Measurements from ENCODE around the gene ALMS1. TPM values are rescaled to one million over a fixed set of nuclear protein-coding genes. Genes with fewer than 3 reads are reported as not detected.
"Not testable (repeated sequence)": the region's sequence is repeated elsewhere in the genome, so short reads cannot be mapped to it uniquely, and the experiment has no call there.

ALMS1 gene
- total and polyA plus RNA-seq, 2 experiments from 2014 or later: 4.6 to 14.5 TPM

- no peaks in the 10 kb centered on the region for H3K9me2 ChIP-seq (replicated peaks; ENCODE audit: insufficient read depth)
- no peak overlapping the region for H3K27ac ChIP-seq
- no peaks in the 10 kb centered on the region for H4K20me1 ChIP-seq (ENCODE audit: insufficient read depth, poor library complexity, severe bottlenecking)
- no peaks in the 10 kb centered on the region for H3K36me3 ChIP-seq (replicated peaks; ENCODE audit: insufficient read depth, low read depth)
- no peaks in the 10 kb centered on the region for H3K4me1 ChIP-seq (ENCODE audit: insufficient read depth)
- no peak overlapping the region for H2AFZ ChIP-seq
- no peaks in the 10 kb centered on the region for H3K79me2 ChIP-seq
- no peaks in the 10 kb centered on the region for H3K27me3 ChIP-seq
- no peak overlapping the region for H3K4me2 ChIP-seq
- H3K4me3 ChIP-seq: no peak overlapping the region
- peaks cover 4% of the 10 kb centered on the region for H3K9me3 ChIP-seq (ENCODE audit: low read depth)
- WGBS (ENCODE audit: low lambda C conversion rate, missing lambda C conversion rate): 100% methylated on average over 1 of the region's 1 CpG
- DNase-seq (ENCODE audit: low spot score): no peak
- TF ChIP-seq EZH2phosphoT487 (IDR thresholded peaks at IDR 0.05; ENCODE audit: low read depth, severe bottlenecking, unreplicated experiment): no peak
- no peak for TF ChIP-seq CTCF (IDR thresholded peaks at IDR 0.05; ENCODE audit: poor library complexity)
- TF ChIP-seq EZH2 (IDR thresholded peaks at IDR 0.05; ENCODE audit: borderline replicate concordance): no peak
Measured at GRCh38 chr2:73528688-73529087, 143.1 kb downstream of the ALMS1 start.

- H2AFZ ChIP-seq; H3K4me2 ChIP-seq; H3K27ac ChIP-seq; H3K4me1 ChIP-seq (ENCODE audit: insufficient read depth); H3K79me2 ChIP-seq; H3K36me3 ChIP-seq (replicated peaks; ENCODE audit: insufficient read depth, low read depth); H3K27me3 ChIP-seq; H3K9me3 ChIP-seq (ENCODE audit: low read depth); H4K20me1 ChIP-seq (ENCODE audit: insufficient read depth, poor library complexity, severe bottlenecking); H3K4me3 ChIP-seq; H3K9me2 ChIP-seq (replicated peaks; ENCODE audit: insufficient read depth); DNase-seq (ENCODE audit: low spot score): not testable (repeated sequence)
- 98% methylated on average over 4 of the region's 4 CpGs for WGBS (ENCODE audit: low lambda C conversion rate, missing lambda C conversion rate)
Measured at GRCh38 chr2:73530773-73531172, 145.1 kb downstream of the ALMS1 start.

GRCh38 chr2:73532381-73532780 is 146.7 kb downstream of the ALMS1 start:
- Histone ChIP-seq H3K79me2 (no peaks in the 10 kb centered on the region), H4K20me1 (ENCODE audit: insufficient read depth, poor library complexity, severe bottlenecking) (no peaks in the 10 kb centered on the region), H3K4me2 (no peak overlapping the region), H3K36me3 (replicated peaks; ENCODE audit: insufficient read depth, low read depth) (no peaks in the 10 kb centered on the region), H2AFZ (no peak overlapping the region), H3K27ac (no peak overlapping the region), H3K4me1 (ENCODE audit: insufficient read depth) (no peaks in the 10 kb centered on the region), H3K9me3 (ENCODE audit: low read depth) (no peaks in the 10 kb centered on the region), H3K27me3 (no peaks in the 10 kb centered on the region), H3K4me3 (no peak overlapping the region), H3K9me2 (replicated peaks; ENCODE audit: insufficient read depth) (no peaks in the 10 kb centered on the region)
- TF ChIP-seq CTCF (IDR thresholded peaks at IDR 0.05; ENCODE audit: poor library complexity): no peak
- no peak for TF ChIP-seq EZH2phosphoT487 (IDR thresholded peaks at IDR 0.05; ENCODE audit: low read depth, severe bottlenecking, unreplicated experiment)
- TF ChIP-seq EZH2 (IDR thresholded peaks at IDR 0.05; ENCODE audit: borderline replicate concordance): no peak
- no peak for DNase-seq (ENCODE audit: low spot score)
- WGBS (ENCODE audit: low lambda C conversion rate, missing lambda C conversion rate): 96% methylated on average over 1 of the region's 1 CpG

GRCh38 chr2:73536133-73536840 is 150.7 kb downstream of the ALMS1 start:
- DNase-seq (ENCODE audit: low spot score): no peak
- Histone ChIP-seq H3K27ac (no peak overlapping the region), H4K20me1 (ENCODE audit: insufficient read depth, poor library complexity, severe bottlenecking) (no peaks in the 10 kb centered on the region), H3K4me1 (ENCODE audit: insufficient read depth) (no peaks in the 10 kb centered on the region), H3K27me3 (no peaks in the 10 kb centered on the region), H2AFZ (no peak overlapping the region), H3K4me3 (no peak overlapping the region), H3K79me2 (no peaks in the 10 kb centered on the region), H3K9me2 (replicated peaks; ENCODE audit: insufficient read depth) (no peaks in the 10 kb centered on the region), H3K36me3 (replicated peaks; ENCODE audit: insufficient read depth, low read depth) (no peaks in the 10 kb centered on the region), H3K4me2 (no peak overlapping the region), H3K9me3 (ENCODE audit: low read depth) (no peaks in the 10 kb centered on the region)
- TF ChIP-seq EZH2 (IDR thresholded peaks at IDR 0.05; ENCODE audit: borderline replicate concordance) (no peak), CTCF (IDR thresholded peaks at IDR 0.05; ENCODE audit: poor library complexity) (no peak), EZH2phosphoT487 (IDR thresholded peaks at IDR 0.05; ENCODE audit: low read depth, severe bottlenecking, unreplicated experiment) (no peak)
- 97% methylated on average over 6 of the region's 6 CpGs for whole genome bisulfite sequencing (ENCODE audit: low lambda C conversion rate, missing lambda C conversion rate)

GRCh38 chr2:73560875-73561274 is 175.2 kb downstream of the ALMS1 start:
- H3K4me3 ChIP-seq; H3K36me3 ChIP-seq (replicated peaks; ENCODE audit: insufficient read depth, low read depth); H3K4me1 ChIP-seq (ENCODE audit: insufficient read depth); H3K27ac ChIP-seq; H3K9me3 ChIP-seq (ENCODE audit: low read depth); H2AFZ ChIP-seq; DNase-seq (ENCODE audit: low spot score); H3K27me3 ChIP-seq; H3K79me2 ChIP-seq; H3K9me2 ChIP-seq (replicated peaks; ENCODE audit: insufficient read depth); H3K4me2 ChIP-seq; H4K20me1 ChIP-seq (ENCODE audit: insufficient read depth, poor library complexity, severe bottlenecking): not testable (repeated sequence)
- WGBS (ENCODE audit: low lambda C conversion rate, missing lambda C conversion rate): 78% methylated on average over 5 of the region's 5 CpGs

Data from hepatocyte (in vitro differentiated cells).